Erythroblast (primary cell): Measurements from ENCODE around the gene CCR7.

Source experiments
- DNase-seq, 2 experiments: peaks; one replicate each; lab custom pipeline; 2025; lab: John Stamatoyannopoulos, UW
- GATA1 ChIP-seq: IDR thresholded peaks from 2 replicates; pipeline ENCODE4 v1.6.1; 2011; ENCODE audit warnings: low read depth, mild to moderate bottlenecking, control low read depth, low read length, moderate library complexity
- POLR2A ChIP-seq: IDR thresholded peaks from 2 replicates; pipeline ENCODE4 v1.6.1; 2011; ENCODE audit warnings: mild to moderate bottlenecking, low read length

The CCR7 gene

DNA sequence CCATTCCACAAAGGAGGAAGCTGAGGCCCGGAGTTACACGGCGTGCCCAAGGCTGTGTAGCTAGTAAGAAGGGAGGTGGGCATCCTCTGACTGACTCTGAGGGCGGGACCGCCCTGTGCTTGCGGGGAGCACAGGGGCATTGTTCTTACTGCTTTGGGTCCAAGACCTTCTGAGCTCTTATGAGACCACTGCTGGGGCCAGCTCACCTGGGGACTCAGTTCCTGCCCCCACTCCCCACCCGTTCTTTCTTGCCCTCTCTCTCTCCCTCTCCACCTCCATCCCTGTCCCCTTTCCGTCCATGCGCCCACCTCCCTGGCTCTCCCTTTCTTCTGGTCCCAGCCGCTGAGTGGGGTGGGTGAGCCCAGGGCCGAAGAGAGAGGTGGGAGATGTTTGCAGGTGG lies 19.6 kb downstream of the CCR7 start:
- TF ChIP-seq GATA1 = no peak
- TF ChIP-seq POLR2A = no peak
- no peak for DNase-seq

DNA sequence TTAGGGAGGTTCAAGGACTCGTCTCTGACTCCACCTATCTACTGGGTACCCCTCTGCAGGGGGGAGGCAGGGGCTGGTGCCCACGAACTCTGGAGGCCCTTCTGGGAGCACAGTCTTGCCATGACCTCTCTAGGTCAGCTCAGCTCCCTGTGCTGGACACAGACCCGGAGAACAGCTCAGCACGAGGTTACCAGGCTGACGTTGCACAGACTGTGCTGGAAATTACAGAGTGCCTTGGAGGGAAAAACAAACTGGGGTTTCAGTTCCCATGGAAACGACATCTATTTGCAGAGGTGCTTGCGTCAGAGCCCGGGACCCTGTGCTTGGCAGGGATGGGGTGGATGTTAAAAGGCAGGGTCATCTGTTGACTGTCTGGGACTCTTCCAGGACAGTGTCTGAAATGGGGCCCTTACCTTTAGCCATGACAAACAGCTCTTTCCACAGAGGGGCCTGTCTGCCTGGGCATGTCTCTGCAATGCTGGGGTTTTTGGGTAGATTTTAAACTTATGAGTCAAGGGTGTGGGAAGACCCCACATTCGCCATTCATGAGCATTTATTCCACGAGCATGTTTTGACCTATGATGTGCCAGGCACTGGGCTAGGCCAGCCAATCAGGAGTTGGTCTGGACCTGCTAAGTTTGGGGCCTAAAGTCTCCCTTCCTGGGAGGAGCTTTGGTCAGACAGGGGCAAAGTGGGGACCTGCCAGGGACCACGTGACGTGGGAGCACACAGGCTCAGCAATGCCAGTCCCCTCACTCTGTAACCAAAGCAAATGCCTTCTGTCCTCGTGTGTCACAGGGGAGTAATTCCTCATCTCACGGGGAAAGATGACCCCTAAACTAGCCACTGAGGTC lies 22.5 kb downstream of the CCR7 start:
- no peak for TF ChIP-seq POLR2A
- TF ChIP-seq GATA1 = no peak
- no peak for DNase-seq

DNA sequence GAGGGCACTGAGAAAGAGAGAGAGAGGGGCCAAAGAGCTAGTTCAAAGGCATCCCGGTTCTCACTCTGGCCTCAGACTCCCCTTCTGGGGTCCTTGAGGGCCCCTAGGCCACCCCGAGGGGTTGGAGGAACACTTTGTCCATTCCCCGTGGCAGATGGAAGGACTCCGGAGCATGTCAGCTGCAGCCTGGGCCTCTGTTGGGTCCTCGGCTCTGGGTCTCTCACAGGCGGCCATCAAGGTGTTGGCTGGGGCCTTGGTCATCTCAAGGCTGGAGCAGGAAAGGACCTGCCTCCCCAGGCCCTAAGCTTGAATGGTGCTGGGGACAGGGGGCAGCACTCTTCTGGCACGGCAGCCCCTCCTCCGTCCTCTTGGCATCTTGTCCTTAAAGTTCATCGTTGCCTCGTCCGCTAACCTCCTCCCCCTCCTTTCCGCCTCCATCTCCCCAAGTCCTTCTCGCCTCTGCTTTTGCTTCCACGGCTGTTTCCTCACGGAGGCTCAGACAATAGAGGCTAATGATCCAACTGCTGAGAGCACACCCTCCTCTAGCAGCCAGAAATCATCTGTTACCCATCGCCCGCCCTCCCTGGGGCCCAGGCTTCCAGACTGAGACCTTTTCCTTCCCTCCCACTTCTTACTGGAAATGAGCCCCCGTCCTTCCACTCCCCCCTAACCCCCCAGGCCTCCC lies 23.3 kb downstream of the CCR7 start:
- no peak for DNase-seq

DNA sequence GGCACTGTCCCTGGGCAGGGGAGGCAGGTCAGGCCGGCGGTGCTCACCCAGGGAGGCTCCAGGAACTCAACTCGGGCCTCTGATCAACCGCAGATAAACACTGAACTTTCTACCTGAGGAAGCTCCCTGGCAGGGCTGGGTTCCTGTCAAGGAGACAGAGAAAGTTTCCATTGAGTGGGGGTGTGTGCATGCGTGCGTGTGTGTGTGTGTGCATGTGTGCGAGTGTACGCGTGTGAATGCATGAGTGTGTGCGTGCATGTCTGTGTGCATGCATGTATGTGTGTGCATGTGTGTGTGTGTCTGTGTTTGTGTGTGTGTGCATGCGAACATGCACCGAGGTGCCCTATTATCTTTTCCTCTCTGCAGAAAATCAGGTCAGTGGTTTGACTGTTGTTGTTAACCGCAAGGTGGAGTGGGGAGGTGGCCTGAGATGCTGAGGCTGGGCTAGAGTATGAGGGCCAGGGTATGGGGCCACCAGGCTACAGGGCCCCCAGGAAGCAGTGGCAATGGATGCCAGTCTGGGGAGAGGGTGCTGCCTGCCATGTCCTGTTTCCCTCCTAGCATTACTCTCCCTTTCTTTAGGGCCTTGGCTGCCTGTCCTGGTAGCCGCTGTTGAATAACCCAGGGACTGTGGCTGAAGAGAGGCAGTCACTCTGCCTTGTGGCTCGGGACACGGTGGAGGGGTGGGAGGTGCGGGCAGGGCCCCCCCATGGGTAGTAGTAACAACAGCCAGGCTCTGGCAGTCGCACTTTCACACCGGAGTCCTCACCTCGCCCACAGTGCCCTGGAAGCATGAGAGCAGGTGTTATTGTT lies 24.0 kb downstream of the CCR7 start:
- no peak for TF ChIP-seq GATA1
- TF ChIP-seq POLR2A = no peak
- no peak for DNase-seq

More for the DNA sequence above, 23.3 kb downstream of the CCR7 start:
- TF ChIP-seq GATA1 (no peak), POLR2A (no peak)

DNA sequence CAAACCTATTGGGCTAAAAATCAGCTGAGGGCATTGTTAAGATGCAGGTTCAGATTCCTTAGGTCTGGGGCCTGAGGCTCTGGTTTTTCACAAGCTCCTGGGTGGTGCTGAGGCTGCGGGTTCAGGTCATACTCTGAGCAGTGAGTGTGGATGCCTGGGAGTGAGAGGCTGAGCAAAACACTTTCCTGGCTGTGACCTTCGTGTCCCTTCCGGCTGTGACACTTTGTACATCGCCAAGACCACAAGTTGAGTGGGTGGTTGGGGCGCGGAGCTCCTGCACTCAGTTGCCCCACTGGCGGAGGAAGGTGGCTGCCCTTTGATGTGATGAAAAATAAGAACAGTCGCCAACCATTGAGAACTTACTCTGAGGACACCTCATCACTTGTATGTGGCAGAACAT lies 24.8 kb downstream of the CCR7 start:
- DNase-seq = no peak
- TF ChIP-seq GATA1 (no peak), POLR2A (no peak)

DNA sequence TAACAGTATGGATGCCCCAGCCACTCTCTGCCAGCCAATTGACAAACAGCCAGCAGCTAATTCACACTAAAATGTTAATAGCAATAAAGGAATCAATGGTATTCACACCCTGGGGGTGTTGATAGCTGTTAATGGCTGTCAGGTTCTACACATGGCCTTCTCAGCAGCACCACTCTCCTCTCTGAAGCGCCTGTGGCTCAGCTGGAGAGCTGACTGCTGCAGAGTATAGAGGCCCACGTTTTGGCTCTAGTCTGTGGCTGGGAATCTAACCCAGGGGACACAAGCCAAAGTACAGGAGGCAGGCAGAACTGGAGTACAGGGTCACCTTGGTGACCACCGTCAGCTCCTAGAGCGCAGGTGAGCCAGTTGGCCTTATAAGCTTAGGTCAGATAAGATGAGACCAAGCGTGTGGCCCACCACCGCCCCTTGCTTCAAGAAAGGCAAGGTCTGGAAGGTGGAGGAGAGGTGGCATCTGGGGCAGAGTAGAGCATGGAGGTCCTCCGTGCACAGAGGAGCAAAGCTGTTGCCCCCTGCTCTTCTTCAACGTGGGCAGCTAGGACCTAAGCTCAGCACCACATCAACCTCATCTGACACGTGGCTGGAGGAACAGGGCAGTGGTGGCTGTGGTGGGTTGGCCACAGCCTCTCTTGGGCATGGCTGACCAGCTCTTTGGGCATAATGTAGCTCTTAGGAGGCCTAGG lies 25.4 kb downstream of the CCR7 start:
- TF ChIP-seq POLR2A (no peak), GATA1 (no peak)
- no peak for DNase-seq

DNA sequence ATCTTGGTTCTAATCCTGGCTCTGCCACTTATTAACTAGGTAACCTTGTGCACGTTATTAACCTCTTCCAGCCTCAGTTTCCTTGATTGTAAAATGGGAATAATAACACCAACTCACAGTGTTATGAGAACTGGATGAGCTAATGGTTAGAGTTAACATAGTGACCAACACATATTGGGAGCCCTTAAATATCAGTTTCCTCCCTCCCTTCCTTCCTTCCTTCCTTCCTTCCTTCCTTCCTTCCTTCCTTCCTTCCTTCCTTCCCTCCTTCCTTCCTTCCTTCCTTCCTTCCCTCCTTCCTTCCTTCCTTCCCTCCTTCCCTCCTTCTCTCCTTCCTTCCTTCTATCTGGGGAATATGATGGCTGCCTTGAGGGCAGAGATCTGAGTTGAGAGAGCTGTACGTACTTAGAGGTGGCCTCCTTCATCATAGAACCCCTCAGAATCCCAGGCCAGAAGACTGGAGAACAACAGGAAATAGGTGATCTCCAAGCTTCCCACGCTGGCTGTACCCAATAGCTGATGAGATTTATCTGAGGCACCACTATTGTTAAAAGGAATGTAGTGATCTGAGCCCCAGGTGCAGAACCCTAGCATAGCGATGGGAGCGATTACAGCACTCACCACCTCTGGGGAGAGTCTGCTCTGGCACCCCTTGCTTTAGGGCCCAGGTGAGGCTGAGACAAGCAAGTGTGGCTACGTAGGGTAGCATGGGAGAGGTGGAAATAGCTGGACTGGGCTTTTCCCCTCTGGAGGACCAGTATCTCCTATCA lies 26.2 kb downstream of the CCR7 start:
- no peak for DNase-seq
- TF ChIP-seq GATA1 (no peak), POLR2A (no peak)

DNA sequence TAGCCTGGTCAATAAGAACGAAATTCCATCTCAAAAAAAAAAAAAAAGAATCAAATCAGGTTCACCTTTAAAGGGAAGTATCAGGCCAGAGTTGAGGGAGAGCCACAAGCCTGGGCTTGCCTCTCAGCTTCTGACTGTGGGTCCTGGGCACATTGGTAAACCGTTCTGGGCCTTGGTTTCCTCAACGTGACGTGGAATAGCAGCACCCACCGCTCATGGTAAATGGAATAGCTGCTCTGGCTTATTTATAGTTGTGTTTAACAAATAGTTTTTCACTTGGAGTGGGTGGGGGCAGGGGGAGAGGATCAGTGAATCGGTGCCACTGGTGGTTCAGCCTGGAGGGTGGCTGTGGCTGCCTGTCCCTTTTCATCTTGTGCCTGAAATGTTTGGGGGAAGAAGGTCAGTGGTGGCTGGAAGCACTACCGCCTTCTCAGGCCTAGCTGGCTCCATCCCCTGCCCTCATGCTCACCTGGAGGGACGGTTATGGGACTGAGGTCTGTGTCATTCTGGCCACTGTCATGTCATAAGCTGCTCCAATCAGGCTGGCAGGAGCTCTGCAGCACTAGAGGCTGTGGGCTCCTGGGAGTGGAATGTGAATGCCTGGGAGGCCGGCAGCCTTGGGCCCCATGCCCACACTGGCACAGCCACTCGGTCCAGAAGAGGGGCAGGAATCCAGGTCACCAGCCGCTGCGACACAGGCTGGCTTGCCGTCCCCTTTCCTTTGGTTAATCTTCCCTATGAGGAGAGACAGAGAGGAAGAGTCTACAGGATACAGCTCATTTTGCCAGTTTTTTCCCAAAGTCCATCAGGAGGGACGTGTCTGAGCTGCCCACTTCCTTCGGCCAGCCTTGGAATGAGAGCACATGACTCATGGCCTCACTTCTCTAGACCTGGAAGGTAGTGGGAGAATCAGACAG lies 27.0 kb downstream of the CCR7 start:
- TF ChIP-seq GATA1 = no peak
- TF ChIP-seq POLR2A = no peak
- no peak for DNase-seq

DNA sequence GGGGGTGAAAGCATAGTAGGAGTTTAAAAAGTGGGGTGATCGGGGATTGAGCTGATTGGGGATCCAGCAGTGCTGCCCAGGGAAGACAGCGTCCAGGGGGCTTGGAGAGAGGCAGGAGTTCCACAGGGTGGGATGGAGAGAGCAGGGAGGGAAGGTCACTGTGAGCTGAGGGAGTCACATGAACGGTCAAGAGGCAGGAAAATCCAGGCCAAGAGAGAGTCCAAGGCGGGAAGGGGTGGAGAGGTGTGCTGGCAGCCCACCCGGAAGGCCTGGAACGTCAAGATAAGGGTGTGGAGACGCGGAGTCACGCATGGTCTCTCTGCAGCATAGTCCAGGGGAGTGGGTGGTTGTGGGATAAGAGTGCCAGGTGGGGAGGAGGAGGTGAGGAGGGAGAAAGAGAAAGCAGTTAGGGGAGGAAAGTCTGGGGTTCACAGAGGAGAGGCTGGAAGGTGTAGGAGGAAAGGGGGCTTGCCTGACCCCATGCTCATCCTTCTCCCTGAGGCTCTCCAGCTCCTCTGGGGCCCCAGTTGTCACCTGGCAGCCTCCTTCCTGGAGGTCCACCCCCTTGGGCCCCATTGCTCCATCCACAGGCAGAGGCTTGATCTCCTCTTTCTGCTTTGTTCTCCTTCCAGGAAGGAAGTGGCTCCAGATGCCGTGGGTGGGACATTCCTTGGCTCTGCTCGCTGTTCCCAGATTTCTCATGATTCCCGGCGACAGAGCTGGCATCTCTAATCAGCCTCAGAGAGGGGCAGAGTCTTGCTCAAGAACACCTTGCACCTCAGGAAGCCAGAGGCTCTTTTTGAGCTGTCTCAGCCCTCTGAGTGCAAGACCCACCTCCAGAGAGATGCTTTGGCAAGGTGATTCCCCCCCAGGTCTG lies 28.7 kb downstream of the CCR7 start:
- peak; percentile 22 to 29 for DNase-seq
- TF ChIP-seq GATA1 = no peak
- no peak for TF ChIP-seq POLR2A

DNA sequence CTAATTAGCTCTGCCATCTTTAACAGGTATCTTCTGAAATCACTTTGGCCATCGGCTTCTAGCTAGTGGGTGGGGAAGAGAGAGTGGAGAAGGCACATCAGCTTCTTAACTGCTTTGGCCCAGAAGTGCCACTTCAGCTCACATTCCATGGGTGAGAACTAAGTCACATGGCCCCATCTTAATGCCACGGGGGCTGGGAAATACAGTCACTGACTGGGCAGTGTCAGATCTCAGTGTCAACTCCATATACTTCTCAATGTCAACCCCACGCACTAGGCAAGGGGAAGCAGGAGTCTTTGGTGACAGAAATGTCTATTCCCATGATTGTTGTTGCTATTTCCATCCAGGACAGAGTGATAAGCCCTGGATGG lies 29.4 kb downstream of the CCR7 start:
- no peak for TF ChIP-seq POLR2A
- no peak for TF ChIP-seq GATA1
- no peak for DNase-seq

DNA sequence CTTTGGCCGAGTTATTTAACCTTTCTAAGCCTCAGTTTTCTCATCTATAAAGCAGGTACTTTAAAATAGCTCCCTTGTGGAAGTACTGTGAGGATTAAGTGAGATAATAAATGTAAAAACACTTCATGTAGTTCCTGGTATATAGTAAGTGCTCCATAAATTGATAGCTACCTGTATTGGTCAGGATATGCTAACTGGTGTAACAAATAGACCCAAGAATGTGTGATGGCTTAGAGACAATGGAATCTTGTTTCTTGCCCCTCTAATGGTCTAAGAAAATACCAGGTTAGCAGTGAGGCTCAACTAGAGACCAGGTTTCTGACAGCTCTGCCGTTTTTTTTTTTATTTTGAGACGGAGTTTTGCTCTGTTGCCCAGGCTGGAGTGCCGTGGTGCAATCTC lies 29.8 kb downstream of the CCR7 start:
- no peak for TF ChIP-seq GATA1
- no peak for TF ChIP-seq POLR2A
- DNase-seq = no peak
